ENCODE data around the gene ZFHX3. TPM values are rescaled to one million over a fixed set of nuclear protein-coding genes. Genes with fewer than 3 reads are reported as not detected.

Gene ZFHX3
- total RNA-seq, 1 experiment from 2014 or later, result 1.5 TPM

DNA sequence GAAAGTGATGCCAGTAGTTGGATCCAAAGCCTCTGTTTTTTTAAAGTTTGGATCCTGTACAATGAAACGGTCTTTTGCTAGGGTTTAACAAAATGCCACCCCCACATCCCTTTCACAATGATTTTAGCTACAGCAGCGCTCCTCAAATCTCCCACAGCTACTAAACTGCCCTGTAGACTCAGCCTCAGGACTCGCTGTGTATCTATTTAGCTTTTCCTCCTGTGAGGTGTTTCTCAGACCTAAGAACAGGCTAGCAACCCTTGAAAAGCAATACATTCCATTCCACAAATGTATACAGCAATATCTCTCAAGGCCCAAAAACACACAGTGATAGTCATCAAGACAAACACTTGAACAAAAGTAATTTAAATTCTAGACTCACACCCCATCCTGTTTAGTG is 206.4 kb downstream of the ZFHX3 start:
- Histone ChIP-seq H4K20me1 (ENCODE audit: control insufficient read depth, insufficient read depth, insufficient read length) (peaks cover 2% of the 10 kb centered on the region), H3K9ac (ENCODE audit: extremely low read depth, insufficient read length, low read length) (no peak overlapping the region), H2BK12ac (ENCODE audit: insufficient read length, low read depth, low read length) (no peak overlapping the region), H2BK120ac (ENCODE audit: low read depth, low read length, poor library complexity, severe bottlenecking) (no peak overlapping the region), H3K4me1 (ENCODE audit: insufficient read depth, low read length) (no peaks in the 10 kb centered on the region), H3K56ac (ENCODE audit: insufficient read length, low read depth, low read length) (no peak overlapping the region), H4K5ac (ENCODE audit: insufficient read length, low read depth, low read length) (no peak overlapping the region), H3K27ac (ENCODE audit: insufficient read length, low read depth, low read length) (no peak overlapping the region), H3K79me2 (ENCODE audit: insufficient read depth, low read length) (no peaks in the 10 kb centered on the region), H4K91ac (ENCODE audit: insufficient read length, low read depth, low read length) (no peak overlapping the region), H3T11ph (ENCODE audit: low read length) (no peak overlapping the region), H3K4me2 (ENCODE audit: insufficient read depth, insufficient read length, low read length) (no peak overlapping the region), H3K23me2 (ENCODE audit: insufficient read length, low read depth, low read length, poor library complexity, severe bottlenecking) (no peaks in the 10 kb centered on the region), H3K18ac (ENCODE audit: insufficient read length, low read depth, low read length) (no peak overlapping the region), H4K8ac (replicated peaks; ENCODE audit: insufficient read length, low read depth, low read length) (no peak overlapping the region), H3K14ac (ENCODE audit: insufficient read depth, low read length) (no peak overlapping the region), H2BK5ac (ENCODE audit: insufficient read length, low read length) (no peak overlapping the region), H2AFZ (ENCODE audit: low read length) (no peak overlapping the region), H3K23ac (ENCODE audit: insufficient read length, low read depth, low read length) (no peak overlapping the region), H3K79me1 (ENCODE audit: insufficient read depth, low read depth, low read length, poor library complexity, severe bottlenecking) (no peaks in the 10 kb centered on the region), H2AK5ac (ENCODE audit: insufficient read length, low read length) (no peak overlapping the region), H2BK15ac (ENCODE audit: low read depth, low read length) (no peak overlapping the region), H2BK20ac (ENCODE audit: low read depth, low read length, poor library complexity, severe bottlenecking) (no peak overlapping the region), H3K9me3 (ENCODE audit: control insufficient read depth, low read depth, low read length) (no peaks in the 10 kb centered on the region), H3K4ac (ENCODE audit: low read depth, low read length) (no peak overlapping the region), H3K27me3 (ENCODE audit: insufficient read depth, low read length) (no peaks in the 10 kb centered on the region)
- H3K27me3 Mint-ChIP-seq (ENCODE audit: low read depth), result no peaks in the 10 kb centered on the region; the same call in none of the 2 replicates
- no peak for DNase-seq
- no peak overlapping the region for H3K4me3 Mint-ChIP-seq
- TF ChIP-seq, protein P1, sequence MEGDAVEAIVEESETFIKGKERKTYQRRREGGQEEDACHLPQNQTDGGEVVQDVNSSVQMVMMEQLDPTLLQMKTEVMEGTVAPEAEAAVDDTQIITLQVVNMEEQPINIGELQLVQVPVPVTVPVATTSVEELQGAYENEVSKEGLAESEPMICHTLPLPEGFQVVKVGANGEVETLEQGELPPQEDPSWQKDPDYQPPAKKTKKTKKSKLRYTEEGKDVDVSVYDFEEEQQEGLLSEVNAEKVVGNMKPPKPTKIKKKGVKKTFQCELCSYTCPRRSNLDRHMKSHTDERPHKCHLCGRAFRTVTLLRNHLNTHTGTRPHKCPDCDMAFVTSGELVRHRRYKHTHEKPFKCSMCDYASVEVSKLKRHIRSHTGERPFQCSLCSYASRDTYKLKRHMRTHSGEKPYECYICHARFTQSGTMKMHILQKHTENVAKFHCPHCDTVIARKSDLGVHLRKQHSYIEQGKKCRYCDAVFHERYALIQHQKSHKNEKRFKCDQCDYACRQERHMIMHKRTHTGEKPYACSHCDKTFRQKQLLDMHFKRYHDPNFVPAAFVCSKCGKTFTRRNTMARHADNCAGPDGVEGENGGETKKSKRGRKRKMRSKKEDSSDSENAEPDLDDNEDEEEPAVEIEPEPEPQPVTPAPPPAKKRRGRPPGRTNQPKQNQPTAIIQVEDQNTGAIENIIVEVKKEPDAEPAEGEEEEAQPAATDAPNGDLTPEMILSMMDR (conservative IDR thresholded peaks at IDR 0.05), result no peak
- no peaks in the 10 kb centered on the region for H3K36me3 Mint-ChIP-seq (ENCODE audit: insufficient read depth in 1 of 3, low read depth in 3 of 3)
- H3K9me3 Mint-ChIP-seq, result no peaks in the 10 kb centered on the region
- peaks cover 10 to 20% of the 10 kb centered on the region in 2 experiments for H3K4me1 Mint-ChIP-seq
- no CpG with 5 or more reads among the region's 3 CpGs for WGBS (ENCODE audit: extremely low coverage, insufficient read length, low lambda C conversion rate)
- H3K27ac Mint-ChIP-seq, result no peak overlapping the region

All from H9 (cell line).